Stimulated activated CD4-positive, alpha-beta T cell treated with anti-CD3 and anti-CD28 coated beads, Interleukin-1b, Interleukin-23, amount 100 ng/mL, for 24 hours (primary cell): Measurements from ENCODE around the gene SGPP1.
A peak's percentile ranks its signal among the peaks of the same experiment; 100 is the strongest.
"Not testable (repeated sequence)": the region's sequence is repeated elsewhere in the genome, so short reads cannot be mapped to it uniquely, and the experiment has no call there.

Experiments
- DNase-seq, 4 experiments: peaks; one replicate each; pipeline ENCODE4 v3.0.0-alpha.2; 2020; ENCODE audit warnings: low read depth in 4 of 4, low spot score in 1 of 4

SGPP1 gene

DNA sequence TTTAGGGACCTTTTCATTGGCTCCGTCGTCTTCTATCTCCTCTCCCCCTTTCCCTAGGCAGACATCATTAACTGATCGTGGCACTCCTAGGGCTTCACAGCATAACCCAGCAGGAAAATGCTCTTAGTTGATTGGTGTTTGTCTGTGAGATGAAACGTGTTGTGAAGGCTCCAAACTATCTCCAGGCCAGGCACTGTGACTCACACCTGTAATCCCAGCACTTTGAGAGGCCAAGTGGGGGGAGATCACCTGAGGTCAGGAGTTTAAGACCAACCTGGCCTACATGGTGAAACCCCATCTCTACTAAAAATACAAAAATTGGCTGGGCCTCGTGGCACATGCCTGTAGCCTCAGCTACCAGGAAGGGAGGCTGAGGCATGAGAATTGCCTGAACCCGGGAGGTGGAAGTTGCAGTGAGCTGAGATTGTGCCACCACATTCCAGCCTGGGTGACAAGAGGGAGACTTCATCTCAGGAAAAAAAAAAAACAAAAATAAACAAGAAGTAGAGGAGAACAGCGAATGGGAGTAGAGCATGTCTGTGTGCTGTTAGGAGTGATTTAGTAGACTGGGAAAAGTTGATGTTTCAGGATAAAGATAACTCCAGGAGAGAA is 53.9 kb downstream of the SGPP1 start:
- DNase-seq: no peak

DNA sequence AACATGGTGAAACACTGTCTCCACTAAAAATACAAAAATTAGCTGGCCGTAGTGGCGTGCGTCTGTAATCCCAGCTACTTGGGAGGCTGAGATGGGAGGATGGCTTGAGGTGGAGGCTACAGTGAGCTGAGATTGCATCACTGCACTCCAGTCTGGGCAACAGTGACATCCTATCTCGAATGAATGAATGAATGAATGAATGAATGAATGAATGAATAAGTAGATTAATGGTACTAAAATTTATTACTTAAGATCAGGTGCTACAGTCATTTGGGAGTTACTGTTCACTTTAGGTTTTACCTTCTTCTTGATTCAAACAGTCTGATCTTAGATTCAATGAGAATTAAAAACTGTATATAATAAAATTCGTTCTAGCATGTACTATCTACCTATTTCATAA is 54.6 kb downstream of the SGPP1 start:
- DNase-seq: no peak

DNA sequence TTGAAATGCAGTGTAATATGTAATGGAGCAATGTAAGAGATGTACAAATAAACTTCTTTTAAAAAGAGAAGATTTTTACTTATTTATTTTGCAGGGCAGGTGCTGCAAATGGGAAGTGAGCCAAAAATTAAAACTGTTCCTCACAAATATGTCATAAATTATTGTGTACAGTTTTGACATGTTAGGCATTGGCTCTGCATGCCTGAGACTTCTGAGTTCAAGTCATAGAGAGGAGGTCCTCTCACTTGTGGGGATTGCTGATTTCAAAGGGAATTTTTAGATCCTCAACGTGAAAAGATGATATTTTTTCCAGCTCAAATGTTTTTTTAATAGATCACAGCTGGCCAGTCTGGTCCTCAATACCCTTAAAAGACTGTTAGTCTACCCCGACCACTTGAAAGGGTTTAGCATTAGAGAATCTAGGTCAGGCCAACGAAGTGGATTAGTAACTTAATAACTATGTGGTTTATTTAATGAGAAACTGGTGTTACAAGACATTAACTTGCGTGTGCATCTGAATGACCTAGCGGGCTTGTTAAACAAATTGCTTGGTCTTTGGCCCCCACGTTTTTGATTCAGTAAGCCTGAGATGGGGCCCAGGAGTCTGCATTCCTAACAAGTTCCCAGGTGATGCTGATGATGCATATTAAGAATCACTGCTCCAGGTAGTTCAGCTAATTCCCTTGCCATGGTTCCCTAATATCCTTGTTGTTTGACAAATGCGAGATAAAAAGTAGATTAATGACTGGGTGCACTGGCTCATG is 55.3 kb downstream of the SGPP1 start:
- no peak for DNase-seq

DNA sequence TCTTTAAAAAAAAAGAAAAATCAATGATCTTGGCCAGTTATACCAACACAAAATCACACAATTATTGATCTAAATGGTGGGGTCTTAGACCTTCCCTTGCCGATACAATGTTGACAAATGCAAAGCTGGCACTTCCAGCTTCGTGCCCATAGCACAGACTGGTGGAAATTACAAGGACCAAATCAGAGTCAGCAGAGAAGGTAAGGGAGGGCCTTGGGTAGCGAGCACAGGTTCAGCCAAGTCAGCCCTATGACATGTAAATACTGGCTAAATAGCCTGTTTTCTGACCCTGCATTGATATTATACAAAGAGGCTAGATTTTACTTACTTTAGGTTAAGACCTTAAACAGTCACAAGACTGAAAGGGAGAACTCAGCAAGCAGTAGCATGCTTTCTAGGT is 55.9 kb downstream of the SGPP1 start:
- no peak for DNase-seq

DNA sequence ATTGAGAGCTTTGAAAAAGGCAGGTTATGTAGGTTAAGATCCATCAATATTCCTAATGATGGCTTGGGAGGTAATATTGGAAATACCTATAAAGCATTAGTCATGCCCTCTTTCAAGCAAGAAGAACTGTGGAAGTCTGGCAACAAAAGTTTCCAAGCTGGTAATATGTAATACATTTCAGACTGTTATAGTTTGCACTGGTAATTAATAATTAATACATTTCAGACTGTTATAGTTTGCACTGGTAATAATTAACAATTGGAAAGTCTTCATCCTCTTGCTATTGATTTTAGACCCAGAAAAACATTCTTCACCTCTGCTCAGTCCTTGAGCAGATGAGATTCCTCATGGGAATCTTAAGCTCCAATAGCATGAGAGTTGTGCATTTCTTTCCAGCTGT is 57.2 kb downstream of the SGPP1 start:
- DNase-seq: no peak

DNA sequence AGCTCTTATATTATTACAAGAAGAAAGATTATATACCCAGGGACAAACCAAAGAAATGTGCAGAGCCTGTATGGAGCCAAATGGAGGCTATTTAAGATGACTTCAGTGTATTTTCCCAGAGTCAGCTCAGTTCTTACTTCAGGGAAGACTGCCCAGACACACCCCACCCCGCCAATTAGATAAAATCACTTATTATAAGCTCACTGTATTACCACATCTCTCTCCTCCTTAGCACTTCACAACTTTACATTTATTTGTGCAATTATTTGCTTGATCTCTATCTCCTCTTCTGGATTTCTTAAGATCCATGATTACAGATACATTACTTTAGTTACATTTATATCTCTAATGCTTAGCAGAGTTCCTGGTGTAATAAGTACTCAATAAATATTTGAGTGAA is 61.5 kb downstream of the SGPP1 start:
- DNase-seq: no peak

DNA sequence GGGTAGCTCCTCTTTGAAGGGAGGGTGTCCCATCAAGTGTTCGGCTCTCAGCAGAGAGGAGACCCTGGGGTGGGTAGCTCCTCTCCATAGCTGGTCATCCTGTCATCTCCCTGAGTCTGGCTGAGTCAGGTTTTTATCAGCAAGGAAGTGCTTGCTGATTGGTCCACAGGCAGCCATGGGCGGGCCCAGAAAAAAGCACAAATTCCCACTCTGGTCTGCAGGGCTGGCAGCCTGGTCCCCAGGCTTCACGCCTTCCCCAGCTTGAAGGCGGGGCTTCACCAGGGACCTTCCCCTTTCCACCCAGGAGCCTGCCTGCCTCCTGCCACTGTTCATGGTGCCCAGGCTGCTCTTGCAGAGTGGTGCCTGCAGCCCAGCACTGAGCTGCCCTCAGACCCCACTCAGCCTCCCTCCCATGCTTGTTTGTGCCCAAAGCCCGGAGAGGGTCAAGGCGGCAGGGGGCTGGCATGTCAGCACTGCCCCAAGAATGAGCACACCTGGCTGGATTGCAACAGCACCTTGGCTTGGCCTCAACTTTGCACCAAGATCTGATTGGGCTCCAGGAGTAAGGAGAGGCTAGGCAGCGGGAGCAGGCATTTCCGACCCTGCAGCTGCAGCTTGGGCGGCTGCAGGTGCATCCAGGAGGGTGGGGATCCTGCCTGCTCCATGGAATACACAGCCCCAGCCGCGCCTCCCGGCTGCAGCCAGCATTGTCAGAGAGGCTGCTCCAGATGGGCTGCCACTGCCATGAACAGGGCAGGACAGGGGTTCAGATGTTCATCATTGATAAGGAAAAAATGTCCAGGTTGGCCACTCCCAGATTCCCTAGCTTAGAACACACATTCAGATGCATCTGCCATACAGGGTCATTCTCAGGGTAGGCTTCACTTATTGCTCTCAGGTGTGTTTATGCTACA is 64.2 kb downstream of the SGPP1 start:
- DNase-seq: no peak

DNA sequence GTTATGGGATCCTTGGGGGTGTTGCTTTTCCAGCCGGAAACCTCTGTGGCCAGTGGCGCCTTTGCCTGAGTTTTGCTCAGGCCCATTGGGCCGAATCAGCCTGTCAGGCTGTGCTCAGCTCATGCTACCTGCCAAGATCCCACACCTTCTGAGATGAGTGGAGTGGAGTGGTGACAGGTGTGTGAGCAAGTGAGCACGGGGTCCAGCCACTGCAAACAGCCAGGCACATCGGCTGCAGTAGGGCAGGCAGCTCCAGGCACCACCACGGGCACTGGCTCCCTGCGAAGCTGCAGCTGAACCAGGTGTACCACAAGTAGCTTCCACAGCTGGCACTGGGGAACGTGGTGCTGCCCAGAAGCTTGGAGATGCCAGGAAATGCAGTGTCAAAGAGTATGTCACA is 65.1 kb downstream of the SGPP1 start:
- no peak for DNase-seq

DNA sequence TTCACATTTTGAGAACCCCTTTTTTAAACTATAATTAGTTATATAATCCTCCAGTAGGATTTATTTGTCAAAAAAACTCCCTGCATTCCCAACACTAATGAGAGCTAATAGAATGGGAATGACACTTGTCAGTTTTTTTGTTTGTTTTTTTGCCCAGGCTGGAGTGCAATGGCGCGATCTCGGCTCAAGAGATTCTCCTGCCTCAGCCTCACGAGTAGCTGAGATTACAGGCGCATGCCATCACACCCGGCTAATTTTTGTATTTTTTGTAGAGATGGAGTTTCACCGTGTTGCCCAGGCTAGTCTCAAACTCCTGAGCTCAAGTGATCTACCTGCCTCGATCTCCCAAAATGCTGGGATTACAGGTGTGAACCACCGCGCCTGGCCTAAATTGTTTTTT is 66.0 kb downstream of the SGPP1 start:
- DNase-seq: not testable (repeated sequence)

DNA sequence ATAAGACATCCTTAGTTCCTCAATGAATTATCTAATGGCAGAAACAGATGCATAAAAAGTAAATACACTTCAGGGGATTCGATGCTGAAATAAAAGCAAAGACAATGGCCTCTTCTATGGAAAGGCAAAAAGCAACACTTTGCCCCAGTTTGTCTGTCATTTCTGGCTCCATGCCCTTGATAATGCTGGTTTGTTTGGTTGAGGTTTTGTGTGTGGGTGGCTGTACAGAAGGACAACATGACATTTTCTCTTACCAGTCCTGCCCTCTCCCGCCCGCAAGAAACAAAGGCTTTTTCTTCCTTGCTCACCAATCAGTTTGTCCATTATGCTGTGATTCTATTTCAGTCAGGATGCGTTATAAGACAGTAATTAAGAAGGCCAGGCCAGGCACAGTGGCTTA is 68.1 kb downstream of the SGPP1 start:
- DNase-seq: no peak

DNA sequence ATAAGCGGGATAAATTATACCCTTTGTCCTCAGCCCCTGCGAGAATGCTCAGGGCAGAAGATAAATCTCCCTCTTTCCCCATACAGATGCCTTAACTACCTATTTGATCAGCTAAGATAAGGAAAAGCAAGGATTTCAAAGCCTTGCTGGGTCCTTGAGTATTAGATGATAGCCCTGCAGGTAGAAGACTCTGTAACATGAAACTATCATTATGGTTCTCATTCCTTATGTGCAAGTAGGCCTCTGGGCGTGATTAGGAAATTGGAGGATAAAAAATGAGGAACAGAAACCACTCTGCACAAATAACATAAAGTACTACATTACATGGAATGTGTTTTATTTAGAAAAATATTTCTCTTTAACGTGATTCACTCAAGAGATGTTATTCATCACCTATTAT is 71.7 kb downstream of the SGPP1 start:
- DNase-seq: no peak

DNA sequence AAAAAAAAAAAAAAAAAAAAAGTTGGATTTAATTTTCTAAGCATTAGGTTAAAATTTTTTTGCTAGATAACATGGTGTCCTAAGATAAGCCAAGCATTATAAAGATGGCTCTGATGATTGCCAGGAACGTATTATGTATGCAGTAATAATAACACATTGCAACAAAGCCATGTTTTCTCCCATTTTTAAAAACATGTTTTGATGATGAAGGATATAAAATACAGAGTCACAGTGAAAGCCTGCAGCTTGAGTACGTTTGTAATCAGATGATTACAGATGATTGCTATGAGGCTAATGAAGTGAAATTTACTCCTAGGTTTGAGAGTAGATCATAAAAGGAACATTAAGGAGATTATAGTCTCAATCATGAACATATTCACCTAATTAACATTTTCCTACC is 72.9 kb downstream of the SGPP1 start:
- DNase-seq: no peak

DNA sequence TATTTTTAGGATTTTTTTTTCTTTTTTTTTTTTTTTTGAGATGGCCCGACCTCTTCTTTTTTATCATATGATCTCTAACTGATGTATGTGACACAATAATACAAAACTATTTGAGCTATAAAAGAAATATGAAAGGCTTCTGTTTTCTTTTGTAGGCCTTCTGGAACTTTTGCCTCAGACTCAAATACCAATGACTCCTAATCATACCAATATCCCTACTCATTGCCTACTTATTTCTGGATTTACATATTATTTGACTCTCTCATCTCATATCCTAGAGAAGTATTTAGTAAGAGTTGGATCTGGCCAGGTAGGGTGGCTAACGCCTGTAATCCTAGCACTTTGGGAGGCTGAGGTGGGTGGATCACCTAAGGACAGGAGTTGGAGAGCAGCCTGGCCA is 73.5 kb downstream of the SGPP1 start:
- DNase-seq: no peak

DNA sequence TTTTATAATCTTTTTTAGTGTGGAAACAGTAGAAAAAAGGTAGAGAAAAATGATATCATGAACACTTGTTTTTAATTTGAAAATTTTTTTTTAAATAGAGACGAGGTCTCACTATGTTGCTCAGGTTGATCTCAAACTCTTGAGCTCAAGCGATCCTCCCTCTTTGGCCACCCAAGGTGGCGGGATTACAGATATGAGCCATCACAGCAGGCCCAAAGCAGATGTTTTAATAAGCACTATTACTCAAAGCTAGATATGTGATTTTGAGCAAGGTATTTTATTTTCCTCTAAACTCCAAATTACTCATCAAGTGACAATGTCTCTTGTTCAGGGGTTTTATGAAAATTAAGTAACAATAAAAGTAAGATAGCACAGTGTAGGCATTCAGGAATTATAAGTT is 75.5 kb downstream of the SGPP1 start:
- no peak for DNase-seq

DNA sequence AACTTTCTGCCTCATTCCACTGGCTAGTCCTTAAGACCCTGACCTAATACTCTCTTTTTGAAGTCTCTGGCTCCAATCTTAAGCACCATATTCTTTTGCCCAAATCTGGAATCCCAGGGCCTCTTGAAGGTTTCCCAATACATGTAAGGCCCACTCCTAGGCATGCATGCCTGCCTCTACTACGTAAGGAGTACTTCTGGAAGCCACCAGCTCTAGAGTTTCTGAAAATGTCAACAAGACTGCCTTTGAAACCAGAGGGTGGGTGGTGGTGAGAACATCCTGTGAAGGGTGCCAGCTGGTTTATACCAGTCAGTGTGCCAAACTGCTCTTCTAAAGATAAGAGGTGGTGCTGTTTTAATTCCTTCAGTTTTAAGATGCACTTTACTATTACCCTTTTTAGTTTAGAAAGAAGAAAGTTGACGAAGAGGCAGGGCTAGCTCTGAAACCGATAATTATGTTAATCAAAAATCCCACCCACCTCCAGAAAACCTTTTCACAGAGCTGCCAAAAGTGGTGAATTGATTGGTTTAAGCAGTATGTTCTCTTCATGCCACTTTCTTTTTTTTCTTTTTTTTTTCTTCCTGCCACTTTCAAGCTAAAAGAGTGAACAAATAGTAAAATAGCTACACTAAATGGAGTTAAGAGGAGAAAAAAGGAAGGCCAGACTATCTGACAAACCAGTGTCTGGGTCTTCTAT is 77.5 kb downstream of the SGPP1 start:
- DNase-seq: peak in 1 of 4 experiments; percentile 21

DNA sequence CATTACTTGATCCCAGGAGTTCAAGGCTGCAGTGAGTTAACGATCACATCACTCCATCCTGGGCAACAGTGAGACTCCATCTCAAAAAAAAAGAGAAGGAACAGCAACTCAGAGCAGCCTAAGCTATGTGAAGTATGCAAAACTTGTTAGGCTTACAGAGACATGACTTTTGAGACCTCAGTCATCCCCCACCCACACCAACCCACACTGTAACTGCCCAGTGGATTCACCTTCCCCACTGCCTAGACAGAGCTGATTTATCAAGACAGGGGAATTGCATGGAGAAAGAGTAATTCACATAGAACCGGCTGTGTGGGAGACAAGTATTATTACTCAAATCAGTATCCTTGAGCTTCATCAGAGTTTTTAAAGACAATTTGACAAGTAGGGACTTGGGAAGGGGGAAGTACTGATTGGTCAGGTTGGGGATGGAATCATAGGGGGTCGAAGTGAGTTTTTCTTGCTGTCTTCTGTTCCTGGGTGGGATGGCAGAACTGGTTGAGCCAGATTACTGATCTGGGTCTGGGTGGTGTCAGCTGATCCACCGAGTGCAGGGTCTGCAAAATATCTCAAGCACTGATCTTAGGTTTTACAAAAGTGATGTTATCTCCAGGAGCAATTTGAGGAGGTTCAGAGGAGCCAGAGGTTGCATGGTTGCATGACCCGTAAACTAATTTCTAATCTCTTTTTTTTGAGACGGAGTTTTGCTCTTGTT is 80.0 kb downstream of the SGPP1 start:
- no peak for DNase-seq

DNA sequence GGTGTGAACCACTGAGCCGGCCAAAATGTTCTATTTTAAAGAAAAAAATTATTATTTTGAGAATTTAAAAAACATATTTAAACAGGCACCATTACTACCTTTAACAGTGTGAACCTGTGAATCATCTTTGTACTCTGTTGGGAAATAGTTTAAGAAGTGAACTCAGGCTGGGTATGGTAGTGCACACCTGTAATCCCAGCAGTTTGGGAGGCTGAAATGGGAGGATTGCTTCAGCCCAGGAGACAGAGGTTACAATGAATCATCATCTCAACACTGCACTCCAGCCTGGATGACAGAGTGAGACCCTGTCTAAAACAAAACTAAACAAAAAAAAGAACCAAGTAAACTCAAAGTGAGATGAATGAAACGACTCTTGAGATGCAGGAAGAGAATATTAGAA is 83.1 kb downstream of the SGPP1 start:
- no peak for DNase-seq

DNA sequence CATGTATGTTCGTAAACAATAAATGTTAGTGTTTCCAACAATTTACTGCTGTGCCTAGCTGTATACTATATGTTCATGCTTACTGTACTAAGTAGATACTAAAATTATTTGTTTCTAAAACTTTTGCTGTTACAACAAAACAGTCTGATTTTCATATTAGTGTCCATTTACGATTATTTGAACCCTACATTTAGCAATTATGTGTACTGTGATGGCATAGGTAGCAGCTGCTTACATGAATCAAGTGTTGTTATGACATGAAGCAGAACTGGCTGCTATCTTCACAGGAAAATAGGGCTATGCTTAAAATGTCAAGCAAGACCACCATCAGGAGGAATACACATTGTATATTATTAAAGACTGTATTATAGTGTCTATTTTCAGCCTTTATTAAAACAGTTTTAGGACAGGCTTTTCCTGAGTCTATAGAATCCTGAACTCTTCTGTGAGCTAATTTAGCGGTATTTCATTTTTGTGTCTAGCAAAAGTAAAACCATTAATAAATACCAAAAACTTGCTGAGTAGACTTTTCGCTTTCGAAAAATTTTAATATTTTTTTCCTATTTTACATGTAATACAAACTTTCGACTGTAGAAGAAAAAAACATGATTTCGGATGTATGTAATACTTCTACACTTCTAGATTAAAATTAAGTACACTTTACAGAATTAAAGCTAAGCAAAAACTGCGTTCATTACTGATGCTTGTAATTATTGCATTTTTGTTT is 85.0 kb downstream of the SGPP1 start:
- no peak for DNase-seq

DNA sequence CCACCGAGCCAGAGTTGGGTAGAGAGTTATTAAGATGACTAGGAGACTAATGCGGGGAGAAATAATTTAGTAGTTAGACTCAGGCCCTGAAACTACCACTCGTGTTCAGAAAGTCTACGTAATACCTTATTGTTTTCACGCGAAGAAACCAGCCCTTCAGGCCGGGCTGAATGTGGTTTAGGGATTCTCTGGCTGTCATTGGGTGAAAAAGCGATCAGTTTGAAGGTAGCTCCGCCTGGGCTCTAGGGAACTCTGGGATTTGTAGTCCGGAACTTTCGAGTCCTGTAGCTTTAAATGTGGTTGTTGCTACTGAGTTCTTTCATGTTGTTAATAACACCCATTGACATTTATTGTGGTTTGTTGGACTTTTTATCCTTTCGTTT is 85.6 kb downstream of the SGPP1 start:
- DNase-seq: peak; percentile 37 to 54 (median 52)
